Measurements from ENCODE around the gene RCN1. TPM values are rescaled to one million over a fixed set of nuclear protein-coding genes. Genes with fewer than 3 reads are reported as not detected.
"Not testable (repeated sequence)": the region's sequence is repeated elsewhere in the genome, so short reads cannot be mapped to it uniquely, and the experiment has no call there.

The RCN1 gene
- polyA plus RNA-seq, 1 donor = 201 TPM

DNA sequence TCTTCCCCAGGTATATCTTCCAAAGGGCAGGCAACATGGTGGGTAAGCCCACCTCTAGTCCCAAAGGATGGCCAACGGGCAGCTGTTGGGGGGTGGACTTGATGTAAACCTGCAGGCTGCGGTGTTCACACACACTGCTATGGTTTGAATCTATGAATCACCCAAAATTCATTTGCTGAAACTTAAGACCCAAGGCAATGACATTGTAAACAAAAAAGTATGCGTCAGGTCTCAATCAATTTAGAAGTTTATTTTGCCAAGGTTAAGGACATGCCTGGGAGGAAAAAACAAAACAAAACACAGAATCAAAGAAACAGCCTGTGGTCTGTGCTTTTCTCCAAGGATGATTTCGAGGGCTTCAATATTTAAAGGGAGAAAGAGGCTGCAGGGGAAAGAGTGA, 18.3 kb downstream of the RCN1 start:
- no peak for DNase-seq

DNA sequence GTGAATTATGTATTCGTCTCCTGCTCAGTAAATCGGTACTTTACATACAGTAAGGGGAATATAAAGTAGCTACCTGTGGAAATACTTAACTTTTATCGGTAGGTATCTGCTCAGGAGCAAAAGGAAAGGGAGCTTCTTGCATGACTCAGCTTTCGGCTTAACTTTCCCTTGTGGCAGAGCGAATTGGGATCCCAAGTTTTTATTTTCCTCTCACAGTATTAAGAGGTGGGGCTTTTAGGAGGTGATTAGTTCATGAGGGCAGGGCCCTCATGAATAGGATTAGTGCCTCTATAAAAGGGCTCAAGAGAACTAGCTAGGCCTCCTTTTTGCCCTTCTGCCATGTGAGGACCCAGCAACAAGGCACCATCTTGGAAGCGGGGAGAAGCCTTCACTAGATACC, 18.7 kb downstream of the RCN1 start:
- DNase-seq = no peak

DNA sequence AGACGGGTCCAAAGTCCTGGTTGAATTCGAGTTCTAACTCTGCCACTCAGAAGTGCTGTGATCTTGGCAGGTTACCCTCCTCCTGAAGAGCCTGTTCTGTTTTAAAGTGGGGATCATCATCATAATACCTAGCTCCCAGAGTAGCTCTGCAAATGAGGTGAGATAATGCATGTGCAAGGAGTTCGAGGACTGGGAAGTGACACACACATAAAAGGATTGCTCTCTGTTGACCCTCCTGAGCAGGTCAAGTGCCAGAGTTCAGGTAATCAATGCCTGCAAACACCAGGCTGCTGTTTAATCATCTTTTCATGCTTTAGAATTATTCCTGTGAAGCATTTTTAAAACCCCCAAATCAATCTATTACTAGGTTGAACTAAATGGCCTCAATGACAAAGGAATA, 19.9 kb downstream of the RCN1 start:
- no peak for DNase-seq

DNA sequence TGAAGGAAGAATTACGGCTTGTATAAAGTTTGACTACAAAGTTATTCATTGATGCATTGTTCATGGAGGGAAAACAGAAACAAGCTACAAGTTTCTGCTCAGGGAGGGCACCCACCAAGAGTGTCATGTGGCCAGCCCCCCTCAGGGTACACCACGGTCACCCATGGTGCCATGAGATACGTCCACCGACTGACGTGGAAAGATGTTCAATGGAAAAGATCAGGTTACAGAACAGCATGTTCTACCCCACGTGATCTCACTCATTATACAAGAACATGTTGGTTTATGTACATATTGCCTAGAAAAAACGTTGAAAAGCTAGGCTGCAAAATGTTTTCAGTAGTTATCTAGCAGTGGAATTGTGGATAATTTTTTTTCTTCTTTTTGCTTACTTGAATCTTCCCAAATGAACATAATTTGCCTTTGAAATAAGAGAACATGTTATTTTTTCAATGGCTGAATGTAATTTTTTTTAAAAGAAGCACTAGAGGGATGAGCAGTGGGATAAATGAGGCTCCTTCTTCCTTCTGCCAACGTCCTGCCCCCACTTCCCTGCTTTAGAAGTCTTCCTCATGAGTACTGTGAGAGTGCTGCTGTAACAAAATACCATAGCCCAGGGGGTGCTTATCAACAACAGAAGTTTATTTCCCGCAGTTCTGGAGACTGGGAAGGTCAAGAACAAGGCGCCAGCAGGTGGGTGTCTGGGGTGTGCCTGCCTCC, 22.5 kb downstream of the RCN1 start:
- DNase-seq = no peak

DNA sequence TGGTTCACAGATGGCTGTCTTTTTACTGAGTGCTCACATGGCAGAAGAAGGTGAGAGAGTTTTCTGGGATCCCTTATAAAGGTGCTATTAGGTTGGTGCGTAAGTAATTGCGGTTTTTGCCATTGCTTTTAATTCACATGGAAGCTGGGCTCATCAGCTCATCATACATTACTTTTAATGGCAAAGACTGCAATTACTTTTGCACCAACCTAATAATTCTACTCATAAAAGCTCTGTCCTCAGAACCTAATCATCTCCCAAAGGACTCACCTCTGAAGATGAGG, 23.0 kb downstream of the RCN1 start:
- DNase-seq = no peak

DNA sequence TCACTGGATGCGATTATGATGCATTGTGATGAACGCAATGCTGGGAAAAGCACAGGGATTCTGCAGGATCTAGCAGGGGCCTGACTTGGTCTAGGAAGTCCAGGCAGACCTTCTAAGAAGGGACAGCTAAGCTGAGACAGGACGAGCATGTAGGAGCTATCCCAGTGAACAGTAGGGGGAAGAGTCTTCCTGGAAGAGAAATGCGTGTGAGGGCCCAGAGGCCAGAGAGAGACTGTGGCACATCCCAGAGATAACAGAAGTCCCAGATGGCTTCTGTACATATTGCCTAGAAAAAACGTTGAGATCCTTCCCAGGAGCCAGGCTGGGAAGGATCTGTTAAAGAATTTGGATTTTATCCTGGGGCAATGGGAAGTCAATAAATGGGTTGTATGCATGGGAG, 24.6 kb downstream of the RCN1 start:
- DNase-seq = no peak

DNA sequence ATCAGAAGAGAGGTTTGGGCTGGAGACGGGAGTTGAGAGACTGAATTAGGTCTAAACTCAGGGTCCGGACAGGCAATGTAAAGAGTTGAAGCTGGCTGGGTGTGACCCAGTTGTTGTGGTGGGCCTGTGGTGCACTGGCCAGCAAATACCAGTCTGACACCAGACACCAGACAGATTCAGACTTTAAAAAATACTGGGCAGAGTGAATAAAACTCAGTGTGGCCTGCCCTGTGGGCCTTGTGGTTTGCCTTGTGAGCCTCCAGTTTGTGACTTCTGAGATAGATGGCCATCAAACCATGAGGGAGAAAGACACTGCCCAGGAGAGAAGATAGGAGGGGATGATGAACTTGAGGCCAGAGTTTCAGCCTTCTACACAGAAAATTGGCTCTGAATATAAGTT, 25.8 kb downstream of the RCN1 start:
- DNase-seq = no peak

DNA sequence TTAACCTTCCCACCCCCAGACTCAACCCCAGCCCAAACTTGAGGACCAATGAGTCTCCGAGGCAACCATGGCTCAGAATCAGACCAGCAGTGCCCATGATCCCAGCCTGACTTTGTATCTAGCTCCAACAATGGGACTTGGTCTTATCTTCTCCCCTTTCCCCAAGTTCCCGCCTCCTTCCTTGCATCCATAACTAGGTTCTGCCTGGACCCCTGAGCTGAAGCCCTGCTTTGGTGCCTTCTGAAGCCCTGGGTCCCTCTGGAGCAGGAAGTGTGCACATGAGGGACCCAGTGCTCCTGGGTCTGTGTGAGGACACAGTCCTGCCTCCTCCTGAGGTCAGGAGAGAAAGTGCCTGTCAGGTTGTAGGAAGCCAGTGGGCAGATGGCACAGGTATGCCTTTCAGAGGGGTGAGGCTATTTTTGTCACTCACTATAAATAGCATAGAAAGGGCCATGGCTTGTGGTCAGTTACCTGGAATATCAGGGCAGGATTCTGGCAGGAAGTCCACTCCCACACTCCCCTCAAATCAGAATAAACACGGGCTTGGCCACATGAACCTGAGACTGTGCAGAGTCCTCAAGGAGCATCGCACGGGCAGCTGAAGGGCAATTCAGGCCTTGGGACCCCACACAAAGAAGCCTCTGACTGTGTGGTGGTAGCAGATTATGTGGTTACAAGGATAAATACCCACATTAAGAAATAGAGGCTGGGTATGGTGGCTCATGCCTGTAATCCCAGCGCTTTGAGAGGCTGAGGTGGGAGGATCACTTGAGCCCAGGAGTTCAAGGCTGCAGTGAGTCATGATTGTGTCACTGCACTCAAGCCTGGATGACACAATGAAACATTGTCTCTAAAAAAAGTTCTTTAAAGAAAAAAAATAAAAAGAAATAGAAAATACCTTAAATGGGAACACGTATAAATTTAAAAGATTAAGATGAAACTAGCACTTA, 27.4 kb downstream of the RCN1 start:
- DNase-seq = no peak

DNA sequence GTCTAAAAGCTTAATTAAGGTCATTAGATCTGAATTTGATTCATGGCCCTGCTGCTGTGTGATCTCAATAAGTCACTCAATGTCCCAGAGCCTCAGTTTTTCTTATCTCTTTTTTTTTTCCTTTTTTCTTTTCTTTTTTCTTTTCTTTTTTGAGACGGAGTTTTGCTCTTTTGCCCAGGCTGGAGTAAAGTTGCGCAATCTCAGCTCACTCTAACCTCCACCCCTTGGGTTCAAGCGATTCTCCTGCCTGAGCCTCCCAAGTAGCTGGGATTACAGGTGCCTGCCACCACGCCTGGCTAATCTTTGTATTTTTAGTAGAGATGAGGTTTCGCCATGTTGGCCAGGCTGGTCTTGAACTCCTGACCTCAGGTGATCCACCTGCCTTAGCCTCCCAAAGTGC, 28.3 kb downstream of the RCN1 start:
- not testable (repeated sequence) for DNase-seq

DNA sequence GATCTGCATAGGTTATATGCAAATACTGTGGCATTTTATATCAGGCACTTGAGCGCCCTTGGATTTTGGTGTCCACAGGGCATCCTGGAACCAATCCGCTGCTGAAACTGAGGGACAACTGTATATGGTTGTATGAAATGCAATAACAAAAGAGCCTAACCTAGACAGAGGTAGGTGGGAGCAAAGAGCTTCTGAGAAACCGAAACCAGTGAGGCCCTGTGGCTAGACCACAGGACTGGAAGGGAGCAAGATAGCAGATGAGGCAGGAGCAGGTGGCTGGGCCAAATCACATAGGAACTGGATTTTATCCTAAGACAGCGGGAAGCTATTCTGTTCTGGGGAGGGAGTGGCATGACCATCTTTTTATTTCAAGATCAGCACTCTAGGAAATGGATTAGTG, 30.1 kb downstream of the RCN1 start:
- DNase-seq = no peak

DNA sequence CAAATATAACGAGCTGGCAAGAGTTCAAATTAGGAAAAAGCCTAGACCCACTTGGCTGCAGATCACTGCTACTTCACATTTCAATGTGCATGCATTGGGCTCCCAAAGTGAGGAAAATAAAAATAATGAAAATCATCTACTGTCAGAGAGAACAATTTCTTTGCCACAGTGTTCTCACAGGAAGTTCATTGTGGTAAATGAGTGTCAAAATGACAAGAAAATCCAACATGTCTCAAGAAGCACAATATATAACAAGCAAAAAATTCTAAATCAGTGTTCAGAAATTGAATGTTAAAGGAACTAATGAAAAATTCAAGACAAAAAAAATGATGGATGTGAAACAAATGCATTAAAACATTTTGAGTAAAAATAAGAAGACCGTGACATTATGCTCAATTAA, 31.3 kb downstream of the RCN1 start:
- DNase-seq = no peak

DNA sequence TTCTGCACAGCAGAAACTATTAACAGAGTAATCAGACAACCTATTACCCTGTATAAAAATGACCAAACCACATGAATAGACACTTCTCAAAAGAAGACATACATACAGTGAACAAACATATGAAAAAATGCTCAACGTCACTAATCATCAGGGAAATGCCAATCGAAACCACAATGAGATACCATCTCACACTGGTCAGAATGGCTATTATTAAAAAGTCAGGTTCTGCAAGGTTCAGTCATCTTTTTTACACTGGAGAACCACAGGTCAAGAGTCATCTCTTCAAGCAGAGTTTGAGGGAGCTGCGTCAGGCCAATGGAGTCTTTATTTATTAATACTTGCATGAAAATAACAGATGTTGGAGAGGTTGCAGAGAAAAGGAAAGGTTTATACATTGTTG, 40.4 kb downstream of the RCN1 start:
- DNase-seq = no peak

DNA sequence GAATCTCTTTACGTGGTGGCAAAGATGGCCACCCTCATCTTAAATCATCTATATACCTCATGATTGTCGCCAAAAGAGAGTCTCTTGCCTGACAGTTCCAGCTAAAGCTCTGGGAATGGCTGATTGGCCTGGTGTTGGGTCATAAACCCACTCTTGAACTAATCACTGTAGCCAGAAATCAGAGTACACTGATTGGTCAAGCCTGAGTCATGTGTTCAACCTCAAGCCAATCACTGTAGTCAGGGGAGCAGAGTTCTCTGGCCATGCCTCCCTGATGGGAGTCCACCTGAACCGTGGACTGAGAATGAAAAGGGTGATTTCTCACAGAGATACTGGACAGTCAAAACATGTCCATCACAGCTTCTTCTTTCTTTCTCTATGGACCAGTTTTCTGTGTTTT, 45.8 kb downstream of the RCN1 start:
- no peak for DNase-seq

DNA sequence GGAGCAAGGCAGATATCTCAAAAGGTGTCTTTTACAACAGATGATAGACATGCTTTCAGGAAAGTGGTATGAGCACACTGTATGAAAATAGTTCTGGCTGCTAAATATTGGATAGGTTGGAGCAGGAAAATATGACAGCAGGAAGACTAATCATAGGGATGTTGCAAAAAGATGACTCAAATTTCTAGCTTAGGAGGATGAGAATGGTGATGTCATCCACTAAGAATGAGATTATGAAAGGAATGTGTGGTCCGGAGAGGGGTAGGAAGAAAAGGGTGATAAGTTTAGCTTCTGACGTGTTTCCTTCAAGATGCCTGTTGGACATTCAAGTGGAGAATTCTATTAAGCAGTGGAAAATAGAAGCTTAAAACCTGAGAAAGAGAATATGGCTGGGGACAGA, 46.4 kb downstream of the RCN1 start:
- no peak for DNase-seq

DNA sequence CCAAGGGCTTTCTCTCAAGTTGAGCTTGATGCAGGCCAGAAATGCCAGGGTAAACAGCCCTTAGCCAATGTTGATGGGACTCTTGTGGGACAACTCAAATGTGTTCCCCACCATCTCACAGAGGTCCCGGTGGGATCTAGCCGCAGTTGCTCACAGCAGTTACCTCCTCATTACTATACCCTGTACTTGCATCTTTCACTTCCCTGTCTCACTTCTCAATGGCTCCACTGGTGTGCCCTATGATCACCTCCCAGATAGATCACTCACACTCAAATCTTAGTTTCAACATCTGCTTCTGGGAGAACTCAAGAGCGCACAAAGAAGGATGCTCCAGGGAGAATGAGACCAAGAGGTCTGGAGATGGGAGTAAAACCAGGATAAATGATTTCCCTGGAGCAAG, 47.0 kb downstream of the RCN1 start:
- no peak for DNase-seq

DNA sequence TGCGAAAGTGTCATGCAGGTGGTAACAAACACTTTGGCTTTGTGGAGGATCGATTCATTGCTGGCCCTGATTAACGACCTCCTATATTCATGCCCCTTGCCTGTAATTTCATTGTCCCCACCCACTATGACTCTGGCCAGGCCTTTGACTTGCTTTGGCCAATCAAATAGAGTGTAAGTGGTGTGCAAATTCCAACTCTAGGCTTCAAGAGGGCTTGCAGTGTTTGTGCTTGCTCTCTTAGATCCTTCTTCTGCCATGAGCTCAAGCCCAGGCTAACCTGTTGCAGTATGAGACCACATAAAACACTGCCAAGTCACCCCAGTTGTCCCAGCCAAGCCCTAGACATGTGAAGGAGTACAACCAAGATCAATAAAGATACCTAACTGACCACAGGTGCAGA, 48.0 kb downstream of the RCN1 start:
- DNase-seq = no peak

DNA sequence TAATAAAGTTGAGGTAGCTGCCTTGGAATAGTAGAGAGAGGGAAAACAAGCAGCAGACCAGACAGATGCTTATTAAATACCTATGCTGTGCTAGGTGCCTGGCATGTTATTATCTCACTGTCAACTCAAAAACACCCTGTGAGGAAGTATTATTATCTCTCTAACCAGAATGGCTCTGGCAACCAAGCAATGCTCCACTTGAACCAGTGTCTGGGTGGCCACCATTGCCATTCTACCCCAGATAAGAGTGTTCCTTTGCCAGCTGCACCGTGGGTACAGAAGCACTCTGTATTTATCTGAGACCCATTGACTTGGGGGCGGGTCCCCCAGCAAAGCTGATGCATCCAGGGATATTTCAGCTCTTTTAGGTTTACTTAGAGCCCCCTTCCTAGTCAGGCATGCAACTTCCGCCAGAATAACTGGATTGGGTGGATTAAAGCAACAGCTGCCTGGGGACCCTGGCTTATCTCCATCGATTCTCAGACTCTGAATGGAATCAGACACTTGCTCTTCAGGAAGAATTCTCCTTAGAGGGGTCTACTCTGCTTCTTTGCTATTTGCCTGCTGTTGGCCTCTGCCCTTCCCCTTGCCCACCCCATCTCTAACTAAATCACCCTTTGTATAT, 49.1 kb downstream of the RCN1 start:
- no peak for DNase-seq

DNA sequence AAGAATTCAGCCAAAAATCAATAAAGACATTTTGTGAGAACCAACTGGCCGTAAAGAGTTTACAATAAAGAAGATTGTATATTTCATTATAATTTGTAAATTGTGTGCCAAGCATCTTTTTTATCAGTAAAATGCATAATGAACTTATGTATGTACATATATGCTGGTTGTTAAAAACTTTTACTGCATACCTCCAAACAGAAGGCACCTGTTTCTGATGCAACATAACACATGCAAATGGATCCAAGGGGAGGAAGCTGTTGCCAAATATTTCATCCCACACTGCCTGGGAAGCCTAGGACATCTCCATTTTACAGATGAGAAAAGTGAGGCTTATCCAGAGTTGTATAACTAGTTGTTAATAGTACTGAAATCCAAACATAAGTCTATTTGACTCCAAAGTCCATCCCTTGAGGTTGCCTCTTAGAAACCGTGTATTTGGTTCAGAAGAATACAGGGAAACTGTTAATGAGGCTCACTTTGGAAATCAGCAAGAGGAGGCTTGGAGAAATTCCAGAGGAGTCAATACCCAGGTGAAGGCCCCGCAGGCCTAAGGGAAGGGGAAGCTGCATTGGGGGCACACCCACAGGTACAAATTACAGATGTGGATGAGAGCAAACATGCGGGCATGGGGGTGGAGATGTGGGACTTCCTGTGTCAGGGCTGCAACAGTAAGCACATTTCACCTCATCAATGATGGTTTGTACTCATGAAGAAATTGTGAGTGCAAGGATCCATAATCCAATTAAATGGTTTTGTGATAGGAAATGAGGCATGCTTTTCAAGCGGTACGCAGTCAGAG, 51.1 kb downstream of the RCN1 start:
- DNase-seq = no peak

DNA sequence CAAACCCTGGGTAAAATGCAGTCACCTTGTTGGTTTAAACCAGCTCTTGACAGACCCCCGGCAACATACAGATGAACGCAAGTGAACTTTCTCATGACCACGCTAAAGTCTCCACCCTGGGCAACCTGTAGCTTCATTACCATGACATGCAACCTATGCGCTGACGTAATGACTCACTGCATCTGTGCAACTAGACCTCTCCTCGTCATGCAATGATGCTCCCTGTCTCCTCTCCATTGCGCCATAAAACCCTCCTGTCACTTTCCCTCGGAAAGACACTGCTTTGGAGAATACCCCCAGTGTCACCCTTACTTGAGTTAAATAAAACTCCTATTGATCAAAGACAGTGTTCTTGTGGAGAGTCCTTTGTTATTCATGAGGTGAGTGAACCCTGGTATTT, 52.5 kb downstream of the RCN1 start:
- no peak for DNase-seq

DNA sequence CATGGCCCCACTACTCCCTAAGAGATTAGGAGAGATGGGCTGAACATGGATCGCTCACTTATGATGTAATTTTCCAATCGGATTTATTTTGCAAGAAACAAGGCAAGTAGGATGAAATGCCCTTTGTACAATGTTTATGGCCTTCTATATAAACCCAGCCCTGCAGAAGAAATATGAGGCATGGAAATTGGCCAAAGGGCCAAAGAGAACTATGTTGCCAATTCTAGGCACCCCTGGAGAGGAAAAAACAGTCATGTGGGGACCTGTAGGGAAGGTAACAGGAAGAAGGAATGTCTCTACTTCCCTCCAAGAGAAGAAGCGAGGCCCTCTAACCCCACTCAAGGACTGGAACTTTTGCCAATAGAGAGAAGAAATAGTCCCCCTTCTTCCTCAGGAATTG, 54.4 kb downstream of the RCN1 start:
- DNase-seq = no peak

DNA sequence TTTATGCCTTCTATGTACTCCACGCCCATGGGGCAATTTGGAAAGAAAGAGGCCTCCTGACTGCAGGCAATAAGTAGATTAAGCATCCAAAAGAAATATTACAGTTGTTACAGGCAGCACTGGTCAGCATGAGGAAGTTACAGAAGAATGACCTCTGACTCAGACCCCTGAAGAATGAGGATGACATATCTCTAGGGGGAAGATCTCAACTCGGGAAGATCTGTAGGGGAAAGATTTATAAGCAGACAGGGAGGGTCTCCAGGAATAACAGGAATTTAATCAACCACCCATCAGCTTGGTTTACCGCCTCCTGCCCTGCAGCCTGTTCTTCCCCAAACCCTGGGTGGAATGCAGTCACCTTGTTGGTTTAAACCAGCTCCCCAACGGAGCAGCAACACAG, 58.0 kb downstream of the RCN1 start:
- no peak for DNase-seq

DNA sequence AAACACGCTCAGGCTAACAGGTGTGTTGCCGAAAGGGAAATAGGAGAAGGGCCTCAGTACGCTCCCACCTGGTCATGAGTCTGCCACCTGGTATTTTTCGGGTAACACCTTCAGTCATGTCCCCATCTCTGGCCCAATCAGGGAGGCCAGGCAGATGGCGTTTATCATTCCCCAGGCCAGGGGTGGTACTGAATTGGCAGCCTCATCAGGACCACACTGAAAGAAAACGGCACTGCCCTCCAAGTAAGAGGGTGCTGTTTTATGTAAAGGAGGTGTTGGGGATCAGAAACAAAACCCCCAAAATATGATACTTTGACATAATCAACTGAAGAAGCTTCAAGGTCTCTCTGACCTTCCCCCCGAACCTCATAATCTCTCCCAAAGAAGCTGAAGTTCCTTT, 58.9 kb downstream of the RCN1 start:
- DNase-seq = no peak

DNA sequence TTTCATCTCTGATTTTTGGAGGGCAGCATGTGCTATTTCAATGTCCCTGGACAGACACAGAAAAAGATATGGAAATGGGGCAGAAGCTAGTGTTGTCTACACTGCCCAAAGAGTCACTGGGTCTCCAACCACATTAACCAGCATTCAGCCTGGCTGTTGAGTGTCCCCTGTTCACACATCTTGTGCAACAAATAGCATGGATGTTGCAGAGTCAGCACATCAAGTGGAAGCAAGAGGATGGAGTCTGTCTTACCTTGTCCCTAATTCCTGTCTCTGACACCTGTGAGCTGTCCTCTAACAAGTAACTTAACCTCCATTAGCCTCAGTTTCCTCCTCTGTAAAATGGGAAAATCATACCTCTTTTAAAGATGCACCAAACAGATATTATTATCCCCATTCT, 60.2 kb downstream of the RCN1 start:
- no peak for DNase-seq
